ENCODE results near the gene LRRN2. TPM values are rescaled to one million over a fixed set of nuclear protein-coding genes. Genes with fewer than 3 reads are reported as not detected.

Gene LRRN2
- total and polyA plus RNA-seq, 2 of the 8 experiments (the other 6 are each of a cell fraction or from before 2014, with no cell fraction given), result 1.8 to 2.3 TPM

- Histone ChIP-seq H4K20me1 (replicated peaks in 1 of 2; ENCODE audit: control insufficient read depth in 1 of 2, insufficient read depth in 2 of 2, low read length in 2 of 2) (no peaks in the 10 kb centered on the region), H3K4ac (replicated peaks; ENCODE audit: insufficient read length, low read depth, low read length) (no peak overlapping the region), H3K14ac (ENCODE audit: insufficient read length) (no peak overlapping the region), H3K27ac (ENCODE audit: low read depth, low read length) (no peak overlapping the region), H2AK5ac (ENCODE audit: low read depth, low read length) (no peak overlapping the region), H2BK20ac (ENCODE audit: low read length) (no peak overlapping the region), H3K4me2 (ENCODE audit: insufficient read depth in 1 of 2, low read depth in 2 of 2, low read length in 2 of 2) (no peak overlapping the region), H3K36me3 (ENCODE audit: control insufficient read depth in 2 of 4, insufficient read depth in 4 of 4, low read length in 3 of 4) (no peaks in the 10 kb centered on the region), H3K9ac (replicated peaks in 1 of 4; ENCODE audit: extremely low read depth in 1 of 4, low read depth in 3 of 4, low read length in 3 of 4) (no peak overlapping the region), H3K23ac (ENCODE audit: insufficient read length) (no peak overlapping the region), H3K4me1 (replicated peaks in 1 of 4; ENCODE audit: control insufficient read depth in 3 of 4, insufficient read depth in 4 of 4, low read length in 3 of 4) (peaks cover 0 to 4% (median 3%) of the 10 kb centered on the region in 4 experiments; a peak in 4 of 7 replicates), H3K79me2 (ENCODE audit: control insufficient read depth in 1 of 2, insufficient read depth in 2 of 2, low read length in 2 of 2) (no peaks in the 10 kb centered on the region), H3K79me1 (ENCODE audit: low read depth, low read length) (no peaks in the 10 kb centered on the region), H3K18ac (ENCODE audit: extremely low read depth, low read length) (no peak overlapping the region), H2BK120ac (replicated peaks; ENCODE audit: low read depth, low read length) (no peak overlapping the region), H2BK5ac (ENCODE audit: low read depth, low read length) (no peak overlapping the region), H2AFZ (ENCODE audit: low read length) (no peak overlapping the region), H4K91ac (replicated peaks; ENCODE audit: insufficient read length, low read length) (no peak overlapping the region), H3K23me2 (ENCODE audit: low read depth, low read length) (no peaks in the 10 kb centered on the region), H3K9me3 (ENCODE audit: insufficient read depth in 2 of 2, low read depth in 1 of 2, low read length in 1 of 2) (no peaks in the 10 kb centered on the region), H3K27me3 (replicated peaks in 1 of 4; ENCODE audit: control insufficient read depth in 3 of 4, extremely low read depth in 1 of 4, insufficient read depth in 3 of 4, low read length in 3 of 4) (no peaks in the 10 kb centered on the region; a peak in 1 of 7 replicates), H3K4me3 (ENCODE audit: extremely low read depth in 1 of 4, insufficient read depth in 2 of 4, low read depth in 3 of 4, low read length in 4 of 4) (no peak overlapping the region), H4K5ac (ENCODE audit: insufficient read length, low read depth, low read length) (no peak overlapping the region), H2BK12ac (ENCODE audit: low read depth, low read length) (no peak overlapping the region), H4K8ac (ENCODE audit: extremely low read depth, insufficient read depth, low read length) (no peak overlapping the region), H2BK15ac (ENCODE audit: low read length) (no peak overlapping the region), H3K56ac (replicated peaks; ENCODE audit: insufficient read length, low read depth, low read length) (no peak overlapping the region)
- no peak for DNase-seq (ENCODE audit: low read depth in 1 of 2, low spot score in 2 of 2)
- WGBS, 2 experiments (ENCODE audit: extremely low coverage in 1 of 2, insufficient coverage in 1 of 2, insufficient read length in 1 of 2, insufficient replicate concordance in 2 of 2, low coverage in 1 of 2, low lambda C conversion rate in 2 of 2, missing lambda C conversion rate in 1 of 2), result 77% methylated on average over 3 of the region's 3 CpGs; no CpG with 5 or more reads in 1 of the 2 experiments
- FAIRE-seq, result no peak
- ChIA-PET POLR2A (ENCODE audit: partially characterized antibody) (interaction anchor here (2.0 kb wide), 1 partner anchor 9 kb away, joined by 8 read pairs; no protein-coding TSS in a partner anchor), CTCF (ENCODE audit: partially characterized antibody) (interaction anchor here (0.7 to 1.9 kb wide), 3 partner anchors 19 to 195 kb away, joined by 3 to 10 read pairs (median 4); no protein-coding TSS in a partner anchor)
- TF ChIP-seq YY1 (IDR thresholded peaks at IDR 0.05; ENCODE audit: low read depth, low read length) (no peak), TEAD4 (IDR thresholded peaks at IDR 0.05; ENCODE audit: low read depth, low read length) (no peak), CBX8 (IDR thresholded peaks at IDR 0.05; ENCODE audit: borderline replicate concordance, low read depth, low read length) (no peak), KDM5A (IDR thresholded peaks at IDR 0.05; ENCODE audit: low read length) (no peak), SUZ12 (IDR thresholded peaks at IDR 0.05; ENCODE audit: low read length) (no peak), SIX5 (IDR thresholded peaks at IDR 0.05; ENCODE audit: low read depth, low read length) (no peak), USF2 (IDR thresholded peaks at IDR 0.05; ENCODE audit: low read length) (no peak), NANOG (IDR thresholded peaks at IDR 0.05; ENCODE audit: insufficient read depth, low read depth, low read length, poor library complexity, severe bottlenecking) (no peak), BRCA1 (IDR thresholded peaks at IDR 0.05; ENCODE audit: low read depth, low read length) (no peak), SP4 (IDR thresholded peaks at IDR 0.05; ENCODE audit: low read length) (no peak), GTF2F1 (IDR thresholded peaks at IDR 0.05; ENCODE audit: borderline replicate concordance, low read depth, low read length) (no peak)
- TF ChIP-seq, protein P1, sequence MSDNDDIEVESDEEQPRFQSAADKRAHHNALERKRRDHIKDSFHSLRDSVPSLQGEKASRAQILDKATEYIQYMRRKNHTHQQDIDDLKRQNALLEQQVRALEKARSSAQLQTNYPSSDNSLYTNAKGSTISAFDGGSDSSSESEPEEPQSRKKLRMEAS (IDR thresholded peaks at IDR 0.05), result no peak
These were observed 73.2 kb downstream of the LRRN2 start for GRCh38 chr1:204612326-204612725.
